ENCODE results near the gene ATR. TPM values are rescaled to one million over a fixed set of nuclear protein-coding genes. Genes with fewer than 3 reads are reported as not detected.
A peak's percentile ranks its signal among the peaks of the same experiment; 100 is the strongest.
"Not testable (repeated sequence)": the region's sequence is repeated elsewhere in the genome, so short reads cannot be mapped to it uniquely, and the experiment has no call there.

Gene ATR
- total and polyA plus RNA-seq, 9 of the 15 experiments (the other 6 are each of a cell fraction or from before 2014, with no cell fraction given): 18.0 to 37.8 (median 23.2) TPM

GRCh38 chr3:142439499-142440220 is 138.9 kb downstream of the ATR start (continued):
- TF ChIP-seq USF1 (CRISPR knock-in tag; IDR thresholded peaks at IDR 0.05): peak; percentile 18; the same call in 1 of the 2 replicates
- peak; percentile 60; the same call in 1 of the 2 replicates for TF ChIP-seq SMARCA4 (IDR thresholded peaks at IDR 0.05)
- TF ChIP-seq MEIS2 (IDR thresholded peaks at IDR 0.05; ENCODE audit: partially characterized antibody): peak; percentile 18
- peak; percentile 34; the same call in 1 of the 2 replicates for TF ChIP-seq BHLHE40 (IDR thresholded peaks at IDR 0.05; ENCODE audit: low read length)
- TF ChIP-seq NCOR1 (IDR thresholded peaks at IDR 0.05): peak; percentile 36
- TF ChIP-seq ATF7 (IDR thresholded peaks at IDR 0.05): 0 out of 2 replicates have a peak, but pooled peaks have one; percentile 1
- TF ChIP-seq SOX6 (IDR thresholded peaks at IDR 0.05): peak; percentile 16; the same call in 1 of the 2 replicates
- peak; percentile 19; the same call in 1 of the 2 replicates for TF ChIP-seq L3MBTL2 (IDR thresholded peaks at IDR 0.05)
- TF ChIP-seq DPF2 (IDR thresholded peaks at IDR 0.05): peak; percentile 56
- TF ChIP-seq TAL1 (IDR thresholded peaks at IDR 0.05): peak; percentile 57

GRCh38 chr3:142438096-142438495 is 140.4 kb downstream of the ATR start:
- H3K27me3 ChIP-seq (ENCODE audit: control insufficient read depth in 2 of 2, insufficient read depth in 2 of 2, low read length in 2 of 2); H3K27ac ChIP-seq (ENCODE audit: extremely low read depth, low read depth, low read length); CTCF ChIA-PET (ENCODE audit: low intra/inter-chr PET ratio); ATAC-seq; H4K20me1 ChIP-seq (replicated peaks; ENCODE audit: control insufficient read depth, insufficient read depth, low read length); H3K36me3 ChIP-seq (ENCODE audit: control insufficient read depth, insufficient read depth, low read length); BruUV-seq (replicated peaks); H3K4me2 ChIP-seq (ENCODE audit: insufficient read depth, low read length); POLR2A ChIA-PET; FAIRE-seq; H2AFZ ChIP-seq (ENCODE audit: low read depth, low read length); H3K9me3 ChIP-seq (replicated peaks; ENCODE audit: control insufficient read depth, insufficient read depth, low read depth, low read length); intact Hi-C loops (cut with micrococcal nuclease); H3K4me1 ChIP-seq (replicated peaks in 1 of 2; ENCODE audit: control insufficient read depth in 2 of 2, insufficient read depth in 2 of 2, low read length in 2 of 2); in situ Hi-C loops (cut with MboI); DNase-seq (ENCODE audit: extremely low read depth in 1 of 4, low spot score in 3 of 4); H3K4me3 ChIP-seq; H3K9me1 ChIP-seq (ENCODE audit: control insufficient read depth, insufficient read depth, low read length); H3K9ac ChIP-seq (ENCODE audit: insufficient read depth in 1 of 2, low read depth in 2 of 2, low read length in 2 of 2): not testable (repeated sequence)
- peaks cover 81% of the 10 kb centered on the region for H3K79me2 ChIP-seq (ENCODE audit: control insufficient read depth, insufficient read depth, low read length)
- 92% methylated on average over 11 of the region's 11 CpGs for WGBS (ENCODE audit: insufficient coverage, low coverage, missing lambda C conversion rate)
